MM.1S (cell line): ENCODE measurements around the gene MYO10.

Experiments
- DNase-seq: peaks from one replicate; pipeline ENCODE4 v3.0.0-alpha.2; 2015
- H2AFZ ChIP-seq: fragments of 300-600 bp; sonication (generic); 2 replicates; pipeline ENCODE4 v1.6.0; 2016; ENCODE audit warnings: antibody characterized with exemption, low read length
- H3F3A ChIP-seq: fragments of 300-600 bp; sonication (generic); 2 replicates; pipeline ENCODE4 v1.6.1; 2016; ENCODE audit warnings: mild to moderate bottlenecking, antibody characterized with exemption, low read length, moderate library complexity, mixed read lengths; ENCODE audit not compliant: insufficient read depth
- H3K27ac ChIP-seq: fragments of 300-600 bp; sonication (generic); 2 replicates; pipeline ENCODE4 v1.5.1; 2016; ENCODE audit warnings: mild to moderate bottlenecking, low read length
- H3K27me3 ChIP-seq: fragments of 300-600 bp; sonication (generic); replicated peaks from 2 replicates; pipeline ENCODE4 v1.6.0; 2016; ENCODE audit warnings: low read length; ENCODE audit not compliant: insufficient read depth
- H3K36me3 ChIP-seq: fragments of 300-600 bp; sonication (generic); replicated peaks from 2 replicates; pipeline ENCODE4 v1.6.1; 2016; ENCODE audit warnings: mild to moderate bottlenecking, low read length, mixed read lengths; ENCODE audit not compliant: insufficient read depth
- H3K4me1 ChIP-seq: fragments of 300-600 bp; sonication (generic); 2 replicates; pipeline ENCODE4 v1.6.1; 2016; ENCODE audit warnings: low read length, mixed read lengths
- H3K4me2 ChIP-seq: fragments of 300-600 bp; sonication (generic); 2 replicates; pipeline ENCODE4 v1.6.0; 2016; ENCODE audit warnings: low read depth, low read length
- H3K4me3 ChIP-seq: fragments of 300-600 bp; sonication (generic); 2 replicates; pipeline ENCODE4 v1.5.1; 2016; ENCODE audit warnings: low read length, mixed read lengths
- H3K79me2 ChIP-seq: fragments of 300-600 bp; sonication (generic); 2 replicates; pipeline ENCODE4 v1.6.1; 2016; ENCODE audit warnings: mixed run types, low read length, mixed read lengths
- H3K9ac ChIP-seq: fragments of 300-600 bp; sonication (generic); 2 replicates; pipeline ENCODE4 v1.6.1; 2016; ENCODE audit warnings: low read length, mixed read lengths
- H3K9me2 ChIP-seq: fragments of 300-600 bp; sonication (generic); replicated peaks from 2 replicates; pipeline ENCODE4 v1.6.1; 2016; ENCODE audit warnings: mild to moderate bottlenecking, low read length, mixed read lengths; ENCODE audit not compliant: insufficient read depth
- H3K9me3 ChIP-seq: fragments of 300-600 bp; sonication (generic); replicated peaks from 2 replicates; pipeline ENCODE4 v1.6.1; 2016; ENCODE audit warnings: mild to moderate bottlenecking, low read length, mixed read lengths; ENCODE audit not compliant: insufficient read depth
- H4K20me1 ChIP-seq: fragments of 300-600 bp; sonication (generic); 2 replicates; pipeline ENCODE4 v1.6.1; 2016; ENCODE audit warnings: mild to moderate bottlenecking, low read length, moderate library complexity, mixed read lengths; ENCODE audit not compliant: insufficient read depth
- CTCF ChIP-seq: fragments of 300-600 bp; sonication (generic); IDR thresholded peaks from 2 replicates; pipeline ENCODE4 v1.5.1; 2016; ENCODE audit warnings: antibody characterized with exemption, low read length, mixed read lengths
- EZH2 ChIP-seq: fragments of 300-600 bp; sonication (generic); optimal IDR thresholded peaks from 2 replicates; pipeline ENCODE3; 2017; ENCODE audit warnings: low read depth, mild to moderate bottlenecking, antibody characterized with exemption, low read length, mixed read lengths
- EZH2phosphoT487 ChIP-seq: fragments of 300-600 bp; sonication (generic); IDR thresholded peaks from 2 replicates; pipeline ENCODE4 v1.6.1; 2018; ENCODE audit warnings: antibody characterized with exemption, low read length

Gene MYO10

GRCh38 chr5:16921211-16921610 lies 14.9 kb downstream of the MYO10 start:
- Histone ChIP-seq H3K9ac (no peak overlapping the region), H3K4me1 (no peaks in the 10 kb centered on the region), H3K27me3 (no peaks in the 10 kb centered on the region), H2AFZ (no peak overlapping the region), H3K36me3 (no peaks in the 10 kb centered on the region), H3F3A (no peaks in the 10 kb centered on the region), H3K27ac (no peak overlapping the region), H3K4me3 (no peak overlapping the region), H3K79me2 (no peaks in the 10 kb centered on the region), H3K9me2 (no peaks in the 10 kb centered on the region), H3K4me2 (no peak overlapping the region), H3K9me3 (no peaks in the 10 kb centered on the region), H4K20me1 (no peaks in the 10 kb centered on the region)
- TF ChIP-seq CTCF = no peak
- DNase-seq = no peak

GRCh38 chr5:16920109-16920816 lies 15.8 kb downstream of the MYO10 start:
- H3K9ac ChIP-seq = no peak overlapping the region
- H3K27me3 ChIP-seq = no peaks in the 10 kb centered on the region
- H3K4me1 ChIP-seq = no peaks in the 10 kb centered on the region
- H4K20me1 ChIP-seq = no peaks in the 10 kb centered on the region
- H3K9me2 ChIP-seq = no peaks in the 10 kb centered on the region
- no peak overlapping the region for H3K27ac ChIP-seq
- H3K36me3 ChIP-seq = no peaks in the 10 kb centered on the region
- TF ChIP-seq EZH2phosphoT487 = no peak
- H3K4me3 ChIP-seq = no peak overlapping the region
- H3K79me2 ChIP-seq = no peaks in the 10 kb centered on the region
- H3K9me3 ChIP-seq = no peaks in the 10 kb centered on the region
- H3F3A ChIP-seq = no peaks in the 10 kb centered on the region
- DNase-seq = no peak
- H2AFZ ChIP-seq = no peak overlapping the region
- no peak overlapping the region for H3K4me2 ChIP-seq

- no peaks in the 10 kb centered on the region for H3K9me2 ChIP-seq
- no peak overlapping the region for H3K9ac ChIP-seq
- H4K20me1 ChIP-seq = no peaks in the 10 kb centered on the region
- no peaks in the 10 kb centered on the region for H3F3A ChIP-seq
- no peaks in the 10 kb centered on the region for H3K79me2 ChIP-seq
- H3K4me2 ChIP-seq = no peak overlapping the region
- DNase-seq = no peak
- H3K27me3 ChIP-seq = no peaks in the 10 kb centered on the region
- H2AFZ ChIP-seq = no peak overlapping the region
- H3K36me3 ChIP-seq = no peaks in the 10 kb centered on the region
- H3K9me3 ChIP-seq = no peaks in the 10 kb centered on the region
- no peaks in the 10 kb centered on the region for H3K4me1 ChIP-seq
- H3K27ac ChIP-seq = no peak overlapping the region
- no peak for TF ChIP-seq EZH2
- no peak for TF ChIP-seq CTCF
- no peak for TF ChIP-seq EZH2phosphoT487
- H3K4me3 ChIP-seq = no peak overlapping the region
These were observed 17.0 kb downstream of the MYO10 start for GRCh38 chr5:16918891-16919671.

- no peak overlapping the region for H3K9ac ChIP-seq
- no peaks in the 10 kb centered on the region for H3K36me3 ChIP-seq
- no peaks in the 10 kb centered on the region for H4K20me1 ChIP-seq
- TF ChIP-seq EZH2phosphoT487 (no peak), CTCF (no peak), EZH2 (no peak)
- H3K27ac ChIP-seq = no peak overlapping the region
- no peaks in the 10 kb centered on the region for H3K27me3 ChIP-seq
- no peaks in the 10 kb centered on the region for H3K79me2 ChIP-seq
- no peaks in the 10 kb centered on the region for H3K4me1 ChIP-seq
- no peak overlapping the region for H2AFZ ChIP-seq
- H3K9me2 ChIP-seq = no peaks in the 10 kb centered on the region
- H3K4me2 ChIP-seq = no peak overlapping the region
- H3K9me3 ChIP-seq = no peaks in the 10 kb centered on the region
- H3F3A ChIP-seq = no peaks in the 10 kb centered on the region
- no peak overlapping the region for H3K4me3 ChIP-seq
- DNase-seq = no peak
These were observed 17.9 kb downstream of the MYO10 start for GRCh38 chr5:16918156-16918555.
